ENCODE data around the gene NPC1.

The NPC1 gene

DNA sequence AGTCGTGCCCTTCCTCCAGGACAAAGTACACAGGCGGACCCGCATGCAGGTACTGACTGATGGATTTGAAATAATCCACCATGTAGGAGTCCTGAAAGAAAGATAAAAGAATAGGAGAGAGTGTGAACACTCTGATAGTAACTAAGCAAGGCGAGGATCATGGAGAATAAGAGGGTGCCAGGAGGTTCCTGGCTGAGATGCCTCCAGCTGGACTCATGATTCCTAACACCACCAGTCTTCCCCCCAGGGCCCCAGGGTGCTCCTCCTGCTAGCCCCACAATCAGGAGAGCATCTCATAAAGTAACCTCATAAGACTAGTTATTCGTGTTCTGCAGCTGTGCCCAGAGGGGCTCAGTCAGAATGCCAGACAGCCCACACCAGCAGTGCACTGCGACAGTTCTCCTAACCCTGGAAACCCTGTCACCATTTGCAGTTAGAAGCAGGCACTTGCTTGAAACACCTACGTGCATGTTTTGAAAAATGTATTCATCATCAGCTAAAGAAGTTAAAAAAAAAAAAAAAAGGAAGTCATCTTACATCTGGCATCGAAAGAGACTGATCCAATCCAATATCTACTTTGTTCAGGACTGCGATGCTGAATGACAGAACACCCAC is 46.3 kb downstream of the NPC1 start:
- TF ChIP-seq, protein P1, sequence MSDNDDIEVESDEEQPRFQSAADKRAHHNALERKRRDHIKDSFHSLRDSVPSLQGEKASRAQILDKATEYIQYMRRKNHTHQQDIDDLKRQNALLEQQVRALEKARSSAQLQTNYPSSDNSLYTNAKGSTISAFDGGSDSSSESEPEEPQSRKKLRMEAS (IDR thresholded peaks at IDR 0.05; ENCODE audit: low read depth, low read length): no peak
- TF ChIP-seq, protein P2, sequence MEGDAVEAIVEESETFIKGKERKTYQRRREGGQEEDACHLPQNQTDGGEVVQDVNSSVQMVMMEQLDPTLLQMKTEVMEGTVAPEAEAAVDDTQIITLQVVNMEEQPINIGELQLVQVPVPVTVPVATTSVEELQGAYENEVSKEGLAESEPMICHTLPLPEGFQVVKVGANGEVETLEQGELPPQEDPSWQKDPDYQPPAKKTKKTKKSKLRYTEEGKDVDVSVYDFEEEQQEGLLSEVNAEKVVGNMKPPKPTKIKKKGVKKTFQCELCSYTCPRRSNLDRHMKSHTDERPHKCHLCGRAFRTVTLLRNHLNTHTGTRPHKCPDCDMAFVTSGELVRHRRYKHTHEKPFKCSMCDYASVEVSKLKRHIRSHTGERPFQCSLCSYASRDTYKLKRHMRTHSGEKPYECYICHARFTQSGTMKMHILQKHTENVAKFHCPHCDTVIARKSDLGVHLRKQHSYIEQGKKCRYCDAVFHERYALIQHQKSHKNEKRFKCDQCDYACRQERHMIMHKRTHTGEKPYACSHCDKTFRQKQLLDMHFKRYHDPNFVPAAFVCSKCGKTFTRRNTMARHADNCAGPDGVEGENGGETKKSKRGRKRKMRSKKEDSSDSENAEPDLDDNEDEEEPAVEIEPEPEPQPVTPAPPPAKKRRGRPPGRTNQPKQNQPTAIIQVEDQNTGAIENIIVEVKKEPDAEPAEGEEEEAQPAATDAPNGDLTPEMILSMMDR (IDR thresholded peaks at IDR 0.05; ENCODE audit: low read depth, low read length): no peak
- no peak overlapping the region for H3K4me3 ChIP-seq (ENCODE audit: low read depth, low read length)
- no peak for DNase-seq (ENCODE audit: low read depth)

DNA sequence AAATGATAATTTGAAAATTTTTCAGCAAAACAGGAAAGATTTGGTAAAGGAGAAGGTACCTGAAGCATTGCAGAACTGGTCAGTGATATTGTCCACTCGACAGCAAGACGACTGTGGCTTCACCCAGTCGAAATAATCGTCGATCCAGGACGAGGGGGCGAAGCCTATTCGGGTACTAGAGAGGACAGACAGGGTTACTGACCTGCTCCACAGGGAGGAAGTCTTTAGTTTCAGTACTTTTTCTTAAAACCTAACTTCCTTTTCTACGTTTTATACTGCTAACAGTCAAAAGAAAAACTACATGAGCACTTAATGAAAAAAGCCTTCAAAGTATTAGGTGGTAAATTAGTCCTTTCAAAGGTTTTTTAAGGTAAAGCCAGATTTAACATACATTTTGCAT is 47.0 kb downstream of the NPC1 start:
- TF ChIP-seq MYC (IDR thresholded peaks at IDR 0.05; ENCODE audit: low read depth, low read length) (no peak), POLR2A (IDR thresholded peaks at IDR 0.05; ENCODE audit: extremely low read depth, insufficient read length) (no peak)
- TF ChIP-seq, protein P1 (IDR thresholded peaks at IDR 0.05; ENCODE audit: low read depth, low read length): no peak
- TF ChIP-seq, protein P2 (IDR thresholded peaks at IDR 0.05; ENCODE audit: low read depth, low read length): no peak
- no peak overlapping the region for H3K4me3 ChIP-seq (ENCODE audit: low read depth, low read length)
- no peak for DNase-seq (ENCODE audit: low read depth)

DNA sequence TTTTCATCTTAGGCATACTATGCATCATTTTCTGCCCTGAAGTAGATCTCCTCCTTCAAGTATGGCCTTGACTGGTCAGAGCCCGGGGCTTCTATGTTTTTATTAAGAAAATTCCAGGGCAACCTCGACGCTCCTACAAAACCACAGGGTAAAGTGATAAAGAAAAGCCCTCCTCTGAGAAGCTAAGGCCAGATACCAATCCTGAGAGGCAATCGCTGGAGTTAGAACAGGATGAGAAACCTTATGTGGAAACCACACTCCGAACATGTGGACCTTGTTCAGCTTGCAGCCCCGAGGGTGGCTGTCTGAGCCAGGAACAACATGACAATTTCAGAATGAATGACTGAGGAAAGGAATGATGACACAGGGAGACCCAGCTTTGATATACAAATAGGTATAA is 47.4 kb downstream of the NPC1 start:
- no peak for DNase-seq (ENCODE audit: low read depth)
- TF ChIP-seq, protein P1 (IDR thresholded peaks at IDR 0.05; ENCODE audit: low read depth, low read length): no peak
- TF ChIP-seq, protein P2 (IDR thresholded peaks at IDR 0.05; ENCODE audit: low read depth, low read length): no peak
- TF ChIP-seq POLR2A (IDR thresholded peaks at IDR 0.05; ENCODE audit: extremely low read depth, insufficient read length) (no peak), MYC (IDR thresholded peaks at IDR 0.05; ENCODE audit: low read depth, low read length) (no peak)
- H3K4me3 ChIP-seq (ENCODE audit: low read depth, low read length): no peak overlapping the region

DNA sequence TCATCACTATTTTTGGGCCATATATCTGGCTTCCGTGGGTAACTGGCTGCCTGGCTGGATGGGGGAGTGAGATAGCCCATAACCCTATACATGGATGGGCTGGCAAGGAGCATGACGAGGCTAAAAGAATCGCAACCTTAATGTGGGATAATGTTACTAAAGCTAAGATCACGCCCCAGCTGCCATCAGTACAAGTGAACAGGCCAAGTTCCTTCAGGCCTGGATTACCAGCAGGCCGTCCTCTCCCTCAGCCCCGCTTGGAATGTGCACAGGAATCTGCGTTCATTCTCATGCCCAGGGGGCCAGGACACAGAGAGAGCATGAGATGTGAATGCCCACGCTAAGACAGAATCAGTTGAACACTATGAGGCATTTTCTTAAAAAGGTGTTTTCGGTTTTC is 48.3 kb downstream of the NPC1 start:
- TF ChIP-seq, protein P2 (IDR thresholded peaks at IDR 0.05; ENCODE audit: low read depth, low read length): no peak
- TF ChIP-seq MYC (IDR thresholded peaks at IDR 0.05; ENCODE audit: low read depth, low read length): no peak
- TF ChIP-seq, protein P1 (IDR thresholded peaks at IDR 0.05; ENCODE audit: low read depth, low read length): no peak
- TF ChIP-seq POLR2A (IDR thresholded peaks at IDR 0.05; ENCODE audit: extremely low read depth, insufficient read length): no peak

DNA sequence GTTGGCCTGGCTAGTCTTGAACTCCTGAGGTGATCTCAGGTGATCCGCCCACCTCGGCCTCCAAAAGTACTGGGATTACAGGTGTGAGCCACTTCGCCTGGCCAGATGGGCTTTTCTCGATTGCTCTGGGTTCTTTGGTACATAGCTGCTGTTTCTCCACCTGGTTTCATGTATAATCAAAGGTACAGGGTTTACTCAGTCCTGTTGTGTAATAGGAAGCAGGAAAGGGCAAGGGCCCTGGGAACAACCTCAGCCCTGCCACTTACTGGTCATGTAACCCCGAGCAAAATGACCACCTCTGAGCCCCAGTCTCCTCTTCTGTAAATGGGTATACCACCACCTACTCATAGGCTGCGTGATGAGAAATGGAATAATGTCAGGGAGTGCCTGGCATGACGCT is 49.0 kb downstream of the NPC1 start:
- TF ChIP-seq POLR2A (IDR thresholded peaks at IDR 0.05; ENCODE audit: extremely low read depth, insufficient read length): no peak
- TF ChIP-seq, protein P1 (IDR thresholded peaks at IDR 0.05; ENCODE audit: low read depth, low read length): no peak
- TF ChIP-seq MYC (IDR thresholded peaks at IDR 0.05; ENCODE audit: low read depth, low read length): no peak
- TF ChIP-seq, protein P2 (IDR thresholded peaks at IDR 0.05; ENCODE audit: low read depth, low read length): no peak
- H3K4me3 ChIP-seq (ENCODE audit: low read depth, low read length): no peak overlapping the region
- DNase-seq (ENCODE audit: low read depth): no peak

More for the DNA sequence above, 48.3 kb downstream of the NPC1 start:
- DNase-seq (ENCODE audit: low read depth): no peak
- H3K4me3 ChIP-seq (ENCODE audit: low read depth, low read length): no peak overlapping the region
